HG03439 (cell line): ENCODE data around the gene CACNA1D.

ENCODE experiments used
- ATAC-seq: cut with Tn5 transposase; IDR thresholded peaks from one replicate; pipeline ENCODE4 v1.9.1; 2021; ENCODE audit warnings: mild to moderate bottlenecking, moderate library complexity; ENCODE audit not compliant: unreplicated experiment

The CACNA1D gene

GRCh38 chr3:53495146-53495519, 722 bp downstream of the CACNA1D start:
- no peak for ATAC-seq

DNA sequence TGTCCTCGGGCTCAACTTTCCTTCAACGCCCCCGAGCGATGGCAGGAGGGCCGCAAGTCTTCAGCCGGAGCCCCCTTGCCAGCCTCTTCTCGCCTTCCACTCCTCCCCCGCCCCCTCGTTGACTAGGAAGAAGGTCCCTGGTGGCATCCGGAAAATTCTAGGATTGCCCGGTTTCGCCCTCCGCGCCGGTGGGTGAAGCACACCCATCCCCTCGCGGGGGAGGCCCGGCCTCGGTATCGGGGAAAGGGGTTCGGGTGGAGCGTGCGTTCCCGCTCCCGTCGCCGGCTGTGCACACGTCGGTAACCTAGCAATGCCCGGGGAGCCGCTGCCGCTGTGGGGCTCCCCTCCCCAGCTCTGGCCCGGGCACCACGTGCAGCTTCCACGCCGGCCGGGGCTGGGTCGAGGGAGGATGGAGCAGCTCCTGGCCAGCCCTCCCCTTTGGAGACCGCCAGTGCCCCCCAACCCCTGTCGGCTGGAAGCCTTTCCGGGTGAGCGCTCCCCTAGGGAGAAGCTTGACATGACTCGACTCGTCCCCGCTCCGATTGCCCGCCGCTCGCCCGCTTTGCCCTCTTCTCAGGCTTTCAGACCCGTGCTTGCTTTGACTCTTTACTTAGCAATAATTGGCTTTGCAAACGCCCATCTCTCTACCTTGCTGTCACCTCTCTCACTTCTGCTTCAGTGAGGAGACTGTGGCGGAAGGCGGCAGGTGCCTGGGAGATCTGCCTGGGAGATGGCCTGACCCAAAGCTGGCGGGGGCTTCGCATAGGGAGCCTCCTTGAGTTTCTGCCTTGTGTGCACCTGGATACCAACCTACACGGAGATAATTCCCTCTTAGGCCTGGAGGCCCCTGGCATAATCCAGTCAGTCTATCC, 1.3 kb downstream of the CACNA1D start:
- no peak for ATAC-seq

DNA sequence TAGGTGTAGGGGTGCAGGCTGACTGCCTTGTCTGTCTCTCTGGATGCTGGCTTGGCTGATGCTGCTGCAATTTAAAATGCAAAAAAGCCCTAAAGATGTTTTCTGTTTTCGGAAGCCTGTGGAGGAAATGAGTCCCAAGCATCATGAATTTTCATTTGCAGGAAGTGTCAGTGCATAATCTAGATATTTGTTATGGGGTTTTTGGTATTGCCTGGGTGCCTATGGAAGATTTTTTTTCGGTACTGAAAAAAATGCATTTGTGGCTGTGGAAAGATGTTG, 1.9 kb downstream of the CACNA1D start:
- ATAC-seq: no peak

- no peak for ATAC-seq
These were observed 2.6 kb downstream of the CACNA1D start for GRCh38 chr3:53496984-53497383.

- no peak for ATAC-seq
These were observed 4.6 kb downstream of the CACNA1D start for GRCh38 chr3:53498806-53499641.

- no peak for ATAC-seq
These were observed 5.9 kb downstream of the CACNA1D start for GRCh38 chr3:53500165-53500777.

DNA sequence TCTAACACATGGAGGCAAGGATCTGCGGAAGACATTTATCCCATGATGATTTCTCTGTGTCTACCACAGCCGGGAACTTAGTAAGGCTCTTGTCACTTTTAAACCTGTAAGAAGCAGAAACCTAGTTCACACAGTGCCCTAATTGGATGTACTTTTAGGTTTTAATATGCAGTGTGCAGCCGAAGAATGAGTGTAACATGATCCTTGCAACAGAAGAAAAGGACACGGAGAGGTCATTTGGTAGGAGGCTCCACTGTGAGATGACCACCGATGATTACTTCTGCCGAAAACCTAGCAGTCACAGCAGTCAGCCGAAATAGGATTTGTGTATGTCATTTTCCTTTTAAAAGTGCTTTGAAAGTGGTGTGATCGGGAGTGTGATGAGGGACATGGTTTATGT, 6.8 kb downstream of the CACNA1D start:
- ATAC-seq: no peak

- ATAC-seq: no peak
These were observed 8.3 kb downstream of the CACNA1D start for GRCh38 chr3:53502737-53503136.

GRCh38 chr3:53503195-53503594, 8.8 kb downstream of the CACNA1D start:
- no peak for ATAC-seq

- no peak for ATAC-seq
These were observed 11.8 kb downstream of the CACNA1D start for GRCh38 chr3:53506110-53506762.

- ATAC-seq: no peak
These were observed 12.3 kb downstream of the CACNA1D start for GRCh38 chr3:53506763-53507145.

DNA sequence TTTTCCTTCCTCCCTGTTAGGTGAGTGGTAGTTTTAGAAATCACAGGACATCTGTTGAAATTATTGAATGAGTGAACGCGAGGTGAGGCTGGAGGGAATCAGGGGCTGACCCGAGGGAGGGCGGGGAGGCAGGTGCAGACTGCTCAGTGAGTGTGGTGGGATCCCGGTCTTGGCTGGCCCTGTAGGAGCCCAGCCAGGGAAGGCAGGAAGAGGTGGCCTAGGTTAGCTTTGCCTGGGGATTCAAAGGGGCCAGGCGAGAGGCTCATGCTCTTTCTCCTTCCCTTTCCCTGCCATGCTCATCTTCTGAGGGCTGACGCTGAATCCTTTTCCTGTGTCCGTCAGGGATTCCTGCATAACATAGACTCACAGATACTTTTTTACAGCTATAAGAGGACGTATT, 15.1 kb downstream of the CACNA1D start:
- ATAC-seq: no peak

DNA sequence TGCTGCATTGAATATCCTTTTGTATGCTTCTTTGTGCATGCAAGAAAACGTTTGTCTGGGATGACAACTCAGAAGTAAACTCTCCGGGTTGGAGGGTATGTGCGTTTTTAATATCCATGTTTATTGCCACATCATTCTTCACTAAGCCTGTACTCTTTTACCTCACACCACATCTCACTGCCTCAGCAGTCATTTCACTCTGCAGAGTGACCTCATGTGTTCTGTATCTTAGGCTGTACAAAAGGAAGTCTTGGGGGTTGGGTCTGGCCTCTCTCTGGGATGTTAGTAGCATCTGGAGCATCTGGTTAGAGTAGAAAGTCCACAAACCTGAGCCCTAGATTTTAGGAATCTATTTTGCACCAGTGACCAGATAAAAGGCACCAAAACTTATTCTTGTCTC, 16.1 kb downstream of the CACNA1D start:
- ATAC-seq: no peak

GRCh38 chr3:53511246-53511645, 16.8 kb downstream of the CACNA1D start:
- no peak for ATAC-seq

DNA sequence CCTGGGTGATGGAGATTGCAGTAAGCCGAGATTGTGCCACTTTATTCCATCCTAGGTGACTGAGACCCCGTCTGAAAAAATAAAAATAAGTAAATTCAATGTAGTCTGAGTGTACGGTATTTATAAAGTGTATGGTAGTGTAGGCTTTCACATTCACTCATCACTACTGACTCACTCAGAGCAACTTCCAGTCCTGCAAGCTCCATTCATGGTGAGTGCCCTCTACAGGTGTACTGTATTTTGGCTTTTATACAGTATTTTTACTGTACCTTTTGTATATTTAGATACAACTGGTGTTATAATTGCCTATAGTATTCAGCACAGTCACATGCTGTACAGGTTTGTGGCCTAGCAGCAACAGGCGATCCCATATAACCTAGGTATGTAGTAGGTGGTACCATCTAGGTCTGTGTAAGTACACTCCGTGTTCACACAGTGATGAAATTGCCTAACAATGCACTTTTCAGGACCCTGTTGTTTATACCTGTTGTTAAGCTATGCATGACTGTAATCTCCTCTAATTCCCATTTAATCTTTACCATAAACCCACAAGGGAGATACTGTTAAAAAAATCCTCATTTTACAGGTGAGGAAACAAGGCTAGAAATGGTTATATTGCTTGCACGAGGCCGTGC, 19.3 kb downstream of the CACNA1D start:
- no peak for ATAC-seq

- no peak for ATAC-seq
These were observed 21.9 kb downstream of the CACNA1D start for GRCh38 chr3:53516339-53516738.

- ATAC-seq: no peak
These were observed 24.1 kb downstream of the CACNA1D start for GRCh38 chr3:53518495-53518981.

GRCh38 chr3:53519065-53519709, 24.8 kb downstream of the CACNA1D start:
- no peak for ATAC-seq

- ATAC-seq: no peak
These were observed 28.9 kb downstream of the CACNA1D start for GRCh38 chr3:53523346-53523745.

DNA sequence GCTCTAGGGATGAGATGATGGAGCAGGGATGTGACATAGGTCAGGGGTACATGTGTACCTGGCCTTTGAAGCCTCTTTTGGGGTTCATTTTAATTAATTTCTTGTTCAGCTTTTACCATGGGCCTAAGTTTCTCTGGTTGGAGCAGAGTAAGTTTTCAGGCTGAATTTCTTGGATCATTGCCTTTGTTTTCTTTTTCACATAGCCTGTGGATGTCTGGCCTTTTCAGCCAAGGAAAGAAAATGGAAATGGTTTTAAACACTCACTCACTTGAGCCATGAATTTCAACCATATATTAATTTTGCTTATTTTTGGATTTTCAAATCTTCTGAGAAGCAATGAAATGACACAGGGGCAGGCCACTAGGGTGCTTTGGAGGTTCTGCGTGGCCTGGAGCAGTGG, 30.2 kb downstream of the CACNA1D start:
- ATAC-seq: no peak
